Thoracic aorta (tissue), 2 donors: Measurements from ENCODE around the gene ST6GAL1. TPM values are rescaled to one million over a fixed set of nuclear protein-coding genes. Genes with fewer than 3 reads are reported as not detected.
"Not testable (repeated sequence)": the region's sequence is repeated elsewhere in the genome, so short reads cannot be mapped to it uniquely, and the experiment has no call there.

ENCODE experiments used
- ATAC-seq: fragments of 150-250 bp; one replicate; pipeline ENCODE4 v1.8.0; 2017; ENCODE audit warnings: low read depth; ENCODE audit not compliant: insufficient number of reproducible peaks, low FRiP score
- DNase-seq: peaks from one replicate; pipeline ENCODE4 v3.0.0-alpha.2; 2020; ENCODE audit warnings: low spot score
- H3K27ac ChIP-seq, 2 donors: fragments of 200-600 bp; sonication (generic); 1 replicate in 1 of 2; 2 replicates in 1 of 2; pipeline ENCODE4 v1.5.1; 2016; ENCODE audit warnings: mild to moderate bottlenecking in 2 of 2, moderate library complexity in 2 of 2
- H3K27me3 ChIP-seq: fragments of 200-600 bp; sonication (generic); replicated peaks from 2 replicates; pipeline ENCODE4 v1.6.0; 2016; ENCODE audit warnings: mild to moderate bottlenecking; ENCODE audit not compliant: insufficient read depth
- H3K36me3 ChIP-seq: fragments of 200-600 bp; sonication (generic); one replicate; pipeline ENCODE4 v1.5.1; 2016
- H3K4me1 ChIP-seq, 2 donors: fragments of 200-600 bp; sonication (generic); 1 replicate in 1 of 2; 2 replicates in 1 of 2; pipeline versions ENCODE4 v1.5.1 to v1.6.0; 2016; ENCODE audit warnings: low read depth in 2 of 2, mild to moderate bottlenecking in 1 of 2; ENCODE audit not compliant: control insufficient read depth in 1 of 2
- H3K4me3 ChIP-seq: fragments of 200-600 bp; sonication (generic); 2 replicates; pipeline ENCODE4 v1.5.1; 2016; ENCODE audit warnings: mild to moderate bottlenecking
- H3K9me3 ChIP-seq: fragments of 200-600 bp; sonication (generic); 2 replicates; pipeline ENCODE4 v1.5.1; 2016
- total RNA-seq, 2 donors: library from RNA; depleted of rRNA; stranded (reverse); fragments of >200 nt; gene quantifications; one replicate each; pipeline versions ENCODE4 v1.1.0 to v1.2.3, GENCODE V29; 2016
- TF ChIP-seq, protein P1 (sequence below): fragments of 200-600 bp; sonication (generic); IDR thresholded peaks from one replicate; pipeline ENCODE4 v1.5.1; 2019; ENCODE audit warnings: antibody characterized with exemption

The ST6GAL1 gene
- total RNA-seq, 2 donors from 2014 or later: 89.5 to 141 TPM

DNA sequence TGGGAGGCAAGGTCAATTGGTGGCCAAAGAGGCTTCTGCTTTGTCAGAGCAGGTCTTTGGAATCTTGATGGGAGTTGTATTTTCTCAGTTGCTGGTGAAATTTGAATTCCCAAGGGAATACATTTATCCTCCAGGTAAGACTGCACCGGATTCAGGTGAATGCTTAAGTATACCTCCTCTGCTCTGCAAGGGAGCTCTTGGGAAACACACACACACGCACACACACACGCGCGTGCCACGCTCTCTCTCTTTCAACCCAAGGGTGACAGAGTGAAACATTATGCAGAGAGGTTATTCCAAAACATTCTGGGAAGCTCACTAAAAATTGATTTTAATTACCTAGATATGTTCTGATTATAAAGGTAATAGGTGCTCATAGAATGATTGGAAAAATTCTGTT is 33.7 kb downstream of the ST6GAL1 start:
- Histone ChIP-seq H3K9me3 (no peaks in the 10 kb centered on the region), H3K36me3 (no peaks in the 10 kb centered on the region), H3K27me3 (no peaks in the 10 kb centered on the region), H3K4me1 (peaks cover 14 to 60% of the 10 kb centered on the region in 2 donors), H3K4me3 (no peak overlapping the region), H3K27ac (peak overlapping the region in 1 of 2 donors; percentile 19)
- ATAC-seq: no peak
- no peak for DNase-seq
- TF ChIP-seq, protein P1, sequence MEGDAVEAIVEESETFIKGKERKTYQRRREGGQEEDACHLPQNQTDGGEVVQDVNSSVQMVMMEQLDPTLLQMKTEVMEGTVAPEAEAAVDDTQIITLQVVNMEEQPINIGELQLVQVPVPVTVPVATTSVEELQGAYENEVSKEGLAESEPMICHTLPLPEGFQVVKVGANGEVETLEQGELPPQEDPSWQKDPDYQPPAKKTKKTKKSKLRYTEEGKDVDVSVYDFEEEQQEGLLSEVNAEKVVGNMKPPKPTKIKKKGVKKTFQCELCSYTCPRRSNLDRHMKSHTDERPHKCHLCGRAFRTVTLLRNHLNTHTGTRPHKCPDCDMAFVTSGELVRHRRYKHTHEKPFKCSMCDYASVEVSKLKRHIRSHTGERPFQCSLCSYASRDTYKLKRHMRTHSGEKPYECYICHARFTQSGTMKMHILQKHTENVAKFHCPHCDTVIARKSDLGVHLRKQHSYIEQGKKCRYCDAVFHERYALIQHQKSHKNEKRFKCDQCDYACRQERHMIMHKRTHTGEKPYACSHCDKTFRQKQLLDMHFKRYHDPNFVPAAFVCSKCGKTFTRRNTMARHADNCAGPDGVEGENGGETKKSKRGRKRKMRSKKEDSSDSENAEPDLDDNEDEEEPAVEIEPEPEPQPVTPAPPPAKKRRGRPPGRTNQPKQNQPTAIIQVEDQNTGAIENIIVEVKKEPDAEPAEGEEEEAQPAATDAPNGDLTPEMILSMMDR: no peak

DNA sequence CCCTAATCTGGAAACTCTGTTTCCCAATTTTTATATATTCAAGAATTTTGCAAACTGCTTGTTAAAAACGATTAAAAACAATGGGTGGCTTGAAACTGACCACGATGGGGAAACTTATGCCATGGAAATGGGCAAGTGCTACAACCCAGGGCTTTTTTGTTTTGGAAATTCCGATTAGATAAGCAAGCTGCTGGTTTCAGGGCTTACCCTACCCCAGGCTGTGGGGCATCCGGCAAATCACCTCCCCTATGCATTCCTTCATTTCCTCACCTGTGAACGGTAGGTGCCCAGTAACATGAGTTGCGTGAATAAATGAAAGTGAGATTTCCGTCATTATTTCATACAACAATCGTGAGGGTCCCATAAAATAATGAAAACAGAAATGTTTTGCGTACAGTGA is 34.3 kb downstream of the ST6GAL1 start:
- TF ChIP-seq, protein P1: no peak
- peaks cover 19 to 66% of the 10 kb centered on the region in 2 donors for H3K4me1 ChIP-seq
- H3K9me3 ChIP-seq: no peaks in the 10 kb centered on the region
- DNase-seq: no peak
- H3K4me3 ChIP-seq: no peak overlapping the region
- no peak for ATAC-seq
- no peaks in the 10 kb centered on the region for H3K27me3 ChIP-seq
- H3K36me3 ChIP-seq: no peaks in the 10 kb centered on the region
- H3K27ac ChIP-seq: no peak overlapping the region

DNA sequence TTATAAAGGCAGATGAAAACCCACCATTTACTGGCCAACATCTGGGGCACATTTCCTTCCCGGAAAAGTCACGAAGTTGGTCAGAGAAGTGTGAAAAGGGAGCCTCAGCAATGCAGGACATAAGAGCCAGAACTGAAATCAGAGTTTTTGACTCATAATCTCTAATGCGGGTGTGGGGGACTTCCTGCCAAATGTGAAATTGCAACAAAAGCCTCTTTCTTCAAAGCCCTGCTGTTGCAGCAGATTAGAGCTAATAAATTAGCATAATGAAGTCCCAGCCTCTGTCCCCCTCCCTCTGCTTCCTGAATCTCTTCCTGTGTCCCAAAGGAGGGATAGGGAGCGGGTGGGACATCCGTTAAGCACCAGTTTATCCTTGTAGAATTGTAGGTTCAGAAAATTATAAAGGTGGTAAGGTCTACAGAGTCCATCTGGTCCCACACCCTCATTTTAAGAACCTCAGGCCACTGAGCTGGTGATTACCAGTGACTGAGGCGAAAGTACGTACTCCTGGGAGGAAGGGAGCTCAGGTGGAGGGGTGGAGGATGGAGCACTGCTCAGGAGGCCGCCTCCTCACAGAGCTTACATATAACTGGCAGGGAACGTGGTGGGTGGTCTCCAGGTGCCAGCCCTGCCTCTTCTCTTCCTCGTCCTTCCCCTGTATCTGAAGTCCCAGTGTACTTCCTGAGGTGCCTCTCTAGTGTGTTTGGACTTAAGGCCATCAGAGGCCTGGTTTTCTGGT is 35.0 kb downstream of the ST6GAL1 start:
- DNase-seq (no peak), ATAC-seq (no peak)
- Histone ChIP-seq H3K4me3 (no peak overlapping the region), H3K27ac (peak overlapping the region; percentile 9 to 15), H3K27me3 (no peaks in the 10 kb centered on the region), H3K36me3 (no peaks in the 10 kb centered on the region), H3K9me3 (no peaks in the 10 kb centered on the region), H3K4me1 (peaks cover 25 to 66% of the 10 kb centered on the region in 2 donors)
- TF ChIP-seq, protein P1: no peak

DNA sequence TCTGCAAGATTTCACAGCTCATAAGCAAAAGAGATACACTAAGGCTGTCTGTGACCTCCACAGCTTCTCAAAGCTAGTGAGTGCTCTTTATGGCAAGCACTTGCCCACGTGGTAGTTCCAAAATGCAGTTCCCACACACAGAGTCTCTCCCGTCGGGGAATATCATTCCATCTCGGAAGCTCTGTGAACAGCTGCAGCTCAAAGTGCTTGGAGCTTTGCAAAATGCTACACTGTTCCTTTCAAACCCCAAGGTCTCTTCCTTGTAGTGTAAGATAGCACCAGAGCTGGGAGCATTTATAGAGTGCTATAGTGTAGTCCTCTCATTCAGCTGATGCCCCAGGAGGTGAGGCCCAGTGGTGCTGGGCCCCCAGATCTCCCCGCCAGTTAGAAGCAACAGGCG is 36.1 kb downstream of the ST6GAL1 start:
- ATAC-seq (no peak), DNase-seq (no peak)
- Histone ChIP-seq H3K27ac (peak overlapping the region; percentile 73), H3K36me3 (no peaks in the 10 kb centered on the region), H3K4me3 (no peak overlapping the region), H3K27me3 (no peaks in the 10 kb centered on the region), H3K9me3 (no peaks in the 10 kb centered on the region), H3K4me1 (peaks cover 36 to 67% of the 10 kb centered on the region in 2 donors)
- TF ChIP-seq, protein P1: no peak

DNA sequence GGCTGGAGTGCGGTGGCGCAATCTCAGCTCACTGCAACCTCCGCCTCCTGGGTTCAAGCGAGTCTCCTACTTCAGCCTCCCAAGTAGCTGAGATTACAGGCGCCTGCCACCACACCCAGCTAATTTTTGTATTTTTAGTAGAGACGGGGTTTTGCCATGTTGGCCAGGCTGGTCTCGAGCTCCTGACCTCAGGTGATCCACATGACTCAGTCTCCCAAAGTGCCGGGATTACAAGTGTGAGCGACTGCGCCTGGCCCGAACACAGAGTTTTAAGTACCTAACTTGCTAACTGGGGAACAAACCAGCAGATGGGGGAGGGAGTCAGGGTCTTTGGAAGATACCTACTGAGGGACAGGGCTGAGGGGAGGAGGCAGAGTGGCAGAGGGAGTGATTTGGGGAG is 36.9 kb downstream of the ST6GAL1 start:
- not testable (repeated sequence) for DNase-seq, H3K27me3 ChIP-seq, ATAC-seq, H3K36me3 ChIP-seq, H3K9me3 ChIP-seq, H3K4me3 ChIP-seq
- peak overlapping the region; percentile 73 for H3K27ac ChIP-seq
- H3K4me1 ChIP-seq: peaks cover 35 to 67% of the 10 kb centered on the region in 2 donors
